ENCODE measurements around the gene TOR1B. TPM values are rescaled to one million over a fixed set of nuclear protein-coding genes. Genes with fewer than 3 reads are reported as not detected.

The TOR1B gene
- polyA plus RNA-seq, 1 of the 3 experiments (the other 2 are of a cell fraction): 37.4 TPM

DNA sequence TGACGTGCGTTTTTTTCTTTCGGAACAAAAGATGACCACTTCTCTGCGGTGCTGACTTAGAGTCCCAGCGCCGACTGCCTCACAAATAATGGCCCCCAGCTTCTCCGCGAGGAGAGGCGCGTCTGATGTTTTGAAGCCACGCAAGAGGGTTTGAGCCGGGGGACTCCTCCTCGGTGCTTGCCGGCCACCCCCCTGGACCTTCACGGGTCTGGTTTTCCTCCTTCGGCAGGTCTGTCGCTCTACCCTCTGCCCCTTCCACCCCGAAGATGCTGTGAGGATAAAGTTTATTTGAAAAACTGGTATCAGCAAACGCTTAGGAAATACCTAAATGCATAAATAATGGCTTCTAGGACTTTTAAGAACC is 32.9 kb downstream of the TOR1B start:
- Histone ChIP-seq H3K9me3 (no peaks in the 10 kb centered on the region), H3K79me2 (ENCODE audit: insufficient read depth) (peaks cover 40% of the 10 kb centered on the region), H2AFZ (ENCODE audit: low read depth) (peak overlapping the region; percentile 64), H3K36me3 (replicated peaks in 1 of 2; ENCODE audit: control insufficient read depth in 1 of 2, insufficient read depth in 2 of 2, low read length in 1 of 2) (peaks cover 17 to 21% of the 10 kb centered on the region in 2 experiments), H3K4me2 (peak overlapping the region; percentile 91), H3K4me1 (ENCODE audit: control insufficient read depth in 1 of 2, insufficient read depth in 2 of 2, low read depth in 1 of 2, low read length in 1 of 2) (peaks cover 18 to 35% of the 10 kb centered on the region in 2 experiments), H3K27ac (ENCODE audit: low read depth in 2 of 2, low read length in 1 of 2) (peak overlapping the region; percentile 17 to 51; a peak in 2 of 4 replicates), H3F3A (replicated peaks; ENCODE audit: insufficient read depth) (peaks cover 17% of the 10 kb centered on the region), H3K4me3 (ENCODE audit: low read depth in 2 of 2, low read length in 1 of 2) (peak overlapping the region; percentile 84 to 88), H3K9ac (peak overlapping the region; percentile 72), H3K27me3 (ENCODE audit: insufficient read depth) (no peaks in the 10 kb centered on the region), H4K20me1 (ENCODE audit: insufficient read depth) (no peaks in the 10 kb centered on the region), H3K9me2 (no peaks in the 10 kb centered on the region)
- ChIA-PET POLR2A (no interaction called here), CTCF (interaction anchor here (1.5 kb wide), 1 partner anchor 49 kb away, joined by 4 read pairs; no protein-coding TSS in a partner anchor)
- under 1% methylated on average over 17 of the region's 19 CpGs for WGBS (ENCODE audit: low lambda C conversion rate)
- TF ChIP-seq NFIC (IDR thresholded peaks at IDR 0.05; ENCODE audit: borderline replicate concordance) (no peak), RFX5 (IDR thresholded peaks at IDR 0.05; ENCODE audit: low read length) (no peak), SMC3 (IDR thresholded peaks at IDR 0.05; ENCODE audit: low read depth, low read length) (no peak), FOXM1 (IDR thresholded peaks at IDR 0.05; ENCODE audit: low read depth) (no peak), RXRA (IDR thresholded peaks at IDR 0.05; ENCODE audit: borderline replicate concordance, low read depth) (no peak), FOXJ3 (CRISPR knock-in tag; IDR thresholded peaks at IDR 0.05) (no peak), POLR2AphosphoS5 (IDR thresholded peaks at IDR 0.05; ENCODE audit: low read depth, low read length) (no peak), TEAD4 (IDR thresholded peaks at IDR 0.05; ENCODE audit: borderline replicate concordance, insufficient read depth) (no peak), RCOR1 (IDR thresholded peaks at IDR 0.05; ENCODE audit: low read length) (no peak)
- TF ChIP-seq, protein P1, sequence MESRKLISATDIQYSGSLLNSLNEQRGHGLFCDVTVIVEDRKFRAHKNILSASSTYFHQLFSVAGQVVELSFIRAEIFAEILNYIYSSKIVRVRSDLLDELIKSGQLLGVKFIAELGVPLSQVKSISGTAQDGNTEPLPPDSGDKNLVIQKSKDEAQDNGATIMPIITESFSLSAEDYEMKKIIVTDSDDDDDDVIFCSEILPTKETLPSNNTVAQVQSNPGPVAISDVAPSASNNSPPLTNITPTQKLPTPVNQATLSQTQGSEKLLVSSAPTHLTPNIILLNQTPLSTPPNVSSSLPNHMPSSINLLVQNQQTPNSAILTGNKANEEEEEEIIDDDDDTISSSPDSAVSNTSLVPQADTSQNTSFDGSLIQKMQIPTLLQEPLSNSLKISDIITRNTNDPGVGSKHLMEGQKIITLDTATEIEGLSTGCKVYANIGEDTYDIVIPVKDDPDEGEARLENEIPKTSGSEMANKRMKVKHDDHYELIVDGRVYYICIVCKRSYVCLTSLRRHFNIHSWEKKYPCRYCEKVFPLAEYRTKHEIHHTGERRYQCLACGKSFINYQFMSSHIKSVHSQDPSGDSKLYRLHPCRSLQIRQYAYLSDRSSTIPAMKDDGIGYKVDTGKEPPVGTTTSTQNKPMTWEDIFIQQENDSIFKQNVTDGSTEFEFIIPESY (IDR thresholded peaks at IDR 0.05; ENCODE audit: borderline replicate concordance, low read depth): no peak
- DNase-seq: peak; percentile 55

DNA sequence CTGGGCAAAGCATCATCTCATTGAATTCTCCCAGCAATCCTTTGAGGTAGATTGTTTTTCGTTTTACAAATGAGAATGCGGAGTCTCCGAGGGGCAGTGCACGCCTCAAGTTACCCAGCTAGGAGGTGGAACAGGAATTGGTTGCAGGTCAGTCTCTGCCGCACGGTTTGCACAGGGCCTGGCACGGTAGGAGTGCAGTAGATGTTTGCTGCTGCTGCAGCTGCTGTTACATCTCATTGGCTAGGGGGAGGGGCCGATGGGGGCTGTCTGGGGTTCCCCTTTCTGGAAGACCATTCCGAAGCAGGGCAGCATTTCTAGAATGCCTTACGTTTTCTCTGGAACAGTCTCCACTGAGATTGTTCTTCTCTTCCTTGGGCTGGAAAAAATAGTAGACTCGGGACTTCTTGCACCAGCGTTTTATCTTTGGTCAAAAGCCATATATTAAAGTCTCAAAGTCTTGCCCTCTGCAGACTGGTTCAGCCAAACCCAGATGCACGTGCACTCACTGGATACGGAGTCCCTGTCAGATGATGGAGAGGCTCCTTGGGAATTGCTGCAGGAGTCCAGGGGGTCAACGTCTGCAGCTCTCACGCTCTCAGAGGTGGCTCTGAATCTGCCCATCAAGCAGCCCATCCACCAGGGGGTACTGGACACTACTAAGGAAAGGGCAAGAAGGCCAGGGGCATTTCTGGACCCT is 33.5 kb downstream of the TOR1B start:
- H3K4me1 ChIP-seq (ENCODE audit: control insufficient read depth in 1 of 2, insufficient read depth in 2 of 2, low read depth in 1 of 2, low read length in 1 of 2): peaks cover 18 to 41% of the 10 kb centered on the region in 2 experiments
- WGBS (ENCODE audit: low lambda C conversion rate): 76% methylated on average over 16 of the region's 16 CpGs
- H3K9ac ChIP-seq: peak overlapping the region; percentile 72
- H3K36me3 ChIP-seq (replicated peaks in 1 of 2; ENCODE audit: control insufficient read depth in 1 of 2, insufficient read depth in 2 of 2, low read length in 1 of 2): peaks cover 11 to 15% of the 10 kb centered on the region in 2 experiments
- H3K79me2 ChIP-seq (ENCODE audit: insufficient read depth): peaks cover 40% of the 10 kb centered on the region
- no peaks in the 10 kb centered on the region for H3K9me3 ChIP-seq
- no peaks in the 10 kb centered on the region for H3K9me2 ChIP-seq
- peak overlapping the region; percentile 64; the same call in 1 of the 2 replicates for H2AFZ ChIP-seq (ENCODE audit: low read depth)
- H3F3A ChIP-seq (replicated peaks; ENCODE audit: insufficient read depth): peaks cover 17% of the 10 kb centered on the region
- peak overlapping the region; percentile 91 for H3K4me2 ChIP-seq
- ChIA-PET POLR2A (interaction anchor here (0.6 to 1.2 kb wide), 3 partner anchors 33 to 217 kb away, joined by 3 to 6 read pairs (median 4); partner anchors contain the start of gene GPR107), CTCF (interaction anchor here (1.1 kb wide), 1 partner anchor 27 kb away, joined by 3 read pairs; no protein-coding TSS in a partner anchor)
- no peak overlapping the region for H3K27ac ChIP-seq (ENCODE audit: low read depth in 2 of 2, low read length in 1 of 2)
- H3K27me3 ChIP-seq (ENCODE audit: insufficient read depth): no peaks in the 10 kb centered on the region
- no peak for TF ChIP-seq MXI1 (IDR thresholded peaks at IDR 0.05; ENCODE audit: low read depth, low read length)
- no peak for TF ChIP-seq GABPA (IDR thresholded peaks at IDR 0.05; ENCODE audit: low read depth)
- TF ChIP-seq NFIC (IDR thresholded peaks at IDR 0.05; ENCODE audit: borderline replicate concordance): no peak
- TF ChIP-seq FOSL2 (IDR thresholded peaks at IDR 0.05; ENCODE audit: borderline replicate concordance, low read depth): no peak
- no peak for TF ChIP-seq SMC3 (IDR thresholded peaks at IDR 0.05; ENCODE audit: low read depth, low read length)
- TF ChIP-seq SIN3A (IDR thresholded peaks at IDR 0.05; ENCODE audit: borderline replicate concordance, low read depth, low read length): no peak
- TF ChIP-seq NRF1 (IDR thresholded peaks at IDR 0.05; ENCODE audit: low read depth, low read length): no peak
- no peak for TF ChIP-seq TCF12 (IDR thresholded peaks at IDR 0.05)
- no peak for TF ChIP-seq RCOR1 (IDR thresholded peaks at IDR 0.05; ENCODE audit: low read length)
- TF ChIP-seq ELF1 (IDR thresholded peaks at IDR 0.05): no peak
- no peak for TF ChIP-seq RFX5 (IDR thresholded peaks at IDR 0.05; ENCODE audit: low read length)
- no peak for TF ChIP-seq EP300 (IDR thresholded peaks at IDR 0.05; ENCODE audit: borderline replicate concordance in 1 of 2, low read depth in 1 of 2, low read length in 1 of 2)
- TF ChIP-seq, protein P2, sequence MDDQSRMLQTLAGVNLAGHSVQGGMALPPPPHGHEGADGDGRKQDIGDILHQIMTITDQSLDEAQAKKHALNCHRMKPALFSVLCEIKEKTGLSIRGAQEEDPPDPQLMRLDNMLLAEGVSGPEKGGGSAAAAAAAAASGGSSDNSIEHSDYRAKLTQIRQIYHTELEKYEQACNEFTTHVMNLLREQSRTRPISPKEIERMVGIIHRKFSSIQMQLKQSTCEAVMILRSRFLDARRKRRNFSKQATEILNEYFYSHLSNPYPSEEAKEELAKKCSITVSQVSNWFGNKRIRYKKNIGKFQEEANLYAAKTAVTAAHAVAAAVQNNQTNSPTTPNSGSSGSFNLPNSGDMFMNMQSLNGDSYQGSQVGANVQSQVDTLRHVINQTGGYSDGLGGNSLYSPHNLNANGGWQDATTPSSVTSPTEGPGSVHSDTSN (IDR thresholded peaks at IDR 0.05): no peak
- H3K4me3 ChIP-seq (ENCODE audit: low read depth in 2 of 2, low read length in 1 of 2): peak overlapping the region; percentile 84 to 88
- DNase-seq: no peak
- H4K20me1 ChIP-seq (ENCODE audit: insufficient read depth): no peaks in the 10 kb centered on the region
